ENCODE measurements around the gene SIVA1. TPM values are rescaled to one million over a fixed set of nuclear protein-coding genes. Genes with fewer than 3 reads are reported as not detected.

Gene SIVA1
- total RNA-seq, 1 donor from 2014 or later, result 47.9 TPM

DNA sequence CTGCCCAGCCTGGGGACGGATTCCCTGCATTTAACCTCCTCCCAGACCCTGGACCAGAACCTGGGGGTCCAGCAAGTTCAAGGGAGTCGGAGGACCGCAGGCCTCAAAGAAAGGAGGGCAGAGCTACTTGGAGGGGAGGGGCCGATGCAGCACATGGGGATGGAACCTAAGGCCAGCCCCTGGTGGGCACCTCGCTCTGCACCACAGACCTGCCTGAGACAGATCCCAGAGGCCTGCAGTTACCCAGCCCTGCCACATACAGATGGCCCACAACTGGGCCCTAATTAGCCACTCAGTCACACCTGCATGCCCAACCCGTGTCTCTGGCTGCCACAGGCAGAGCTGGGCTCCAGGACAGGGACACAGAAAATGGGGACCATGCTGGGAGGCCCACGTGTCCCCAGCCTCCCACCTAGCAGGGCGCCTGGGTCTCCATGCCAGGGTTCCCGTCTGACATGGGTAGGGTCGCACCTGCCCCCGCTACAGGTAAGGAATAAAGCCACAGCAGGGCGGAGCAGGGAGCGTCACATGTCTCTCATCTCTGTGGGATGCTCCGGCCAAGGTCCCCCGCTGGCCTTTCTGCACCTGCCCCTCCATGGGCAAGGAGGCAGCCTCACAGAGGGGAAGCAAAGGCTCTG lies 25.9 kb downstream of the SIVA1 start:
- no peak for DNase-seq
- ChIA-PET CTCF (no interaction called here), POLR2A (no interaction called here)
- Mint-ChIP-seq H3K27ac (no peak overlapping the region), H3K36me3 (ENCODE audit: low read depth) (peaks cover 9% of the 10 kb centered on the region), H3K27me3 (no peaks in the 10 kb centered on the region), H3K4me3 (no peak overlapping the region), H3K9me3 (no peaks in the 10 kb centered on the region), H3K4me1 (no peaks in the 10 kb centered on the region)
- ATAC-seq (ENCODE audit: low read depth), result no peak
- TF ChIP-seq, protein P1, sequence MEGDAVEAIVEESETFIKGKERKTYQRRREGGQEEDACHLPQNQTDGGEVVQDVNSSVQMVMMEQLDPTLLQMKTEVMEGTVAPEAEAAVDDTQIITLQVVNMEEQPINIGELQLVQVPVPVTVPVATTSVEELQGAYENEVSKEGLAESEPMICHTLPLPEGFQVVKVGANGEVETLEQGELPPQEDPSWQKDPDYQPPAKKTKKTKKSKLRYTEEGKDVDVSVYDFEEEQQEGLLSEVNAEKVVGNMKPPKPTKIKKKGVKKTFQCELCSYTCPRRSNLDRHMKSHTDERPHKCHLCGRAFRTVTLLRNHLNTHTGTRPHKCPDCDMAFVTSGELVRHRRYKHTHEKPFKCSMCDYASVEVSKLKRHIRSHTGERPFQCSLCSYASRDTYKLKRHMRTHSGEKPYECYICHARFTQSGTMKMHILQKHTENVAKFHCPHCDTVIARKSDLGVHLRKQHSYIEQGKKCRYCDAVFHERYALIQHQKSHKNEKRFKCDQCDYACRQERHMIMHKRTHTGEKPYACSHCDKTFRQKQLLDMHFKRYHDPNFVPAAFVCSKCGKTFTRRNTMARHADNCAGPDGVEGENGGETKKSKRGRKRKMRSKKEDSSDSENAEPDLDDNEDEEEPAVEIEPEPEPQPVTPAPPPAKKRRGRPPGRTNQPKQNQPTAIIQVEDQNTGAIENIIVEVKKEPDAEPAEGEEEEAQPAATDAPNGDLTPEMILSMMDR (IDR thresholded peaks at IDR 0.05), result no peak
- intact Hi-C loops (cut with micrococcal nuclease), result no loop called here

DNA sequence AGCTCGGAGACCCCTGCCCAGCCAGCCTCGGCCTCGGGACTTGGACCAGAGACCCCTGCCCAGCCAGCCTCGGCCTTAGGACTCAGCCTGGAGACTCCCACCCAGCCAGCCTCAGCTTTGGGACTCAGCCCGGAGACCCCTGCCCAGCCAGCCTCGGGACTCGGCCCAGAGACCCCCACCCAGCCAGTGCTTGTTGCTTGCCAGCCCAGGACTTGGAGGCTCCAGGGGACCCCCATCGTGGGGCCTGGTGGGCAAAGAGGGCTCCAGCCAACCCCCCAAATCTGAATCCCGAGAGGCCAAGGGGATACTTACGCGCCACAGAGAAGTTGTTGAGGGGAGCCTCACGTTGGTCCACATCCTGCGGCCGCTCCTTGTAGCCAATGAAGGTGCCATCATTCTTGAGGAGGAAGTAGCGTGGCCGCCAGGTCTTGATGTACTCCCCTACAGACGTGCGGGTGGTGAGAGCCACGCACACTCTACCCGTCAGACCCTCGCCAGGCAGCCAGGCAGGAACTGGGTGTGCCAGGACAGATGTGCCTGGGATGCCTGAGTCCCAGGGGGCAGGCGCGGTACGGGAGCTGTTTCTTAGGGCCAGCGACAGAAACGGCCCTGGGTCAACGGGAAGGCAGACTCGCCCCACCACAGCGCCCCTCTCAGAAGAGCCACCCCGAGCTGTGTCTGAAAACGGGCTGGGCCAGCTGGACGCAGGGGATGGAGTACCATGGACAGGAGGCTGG lies 27.0 kb downstream of the SIVA1 start:
- H3K27ac Mint-ChIP-seq, result no peak overlapping the region
- H3K9me3 Mint-ChIP-seq, result no peaks in the 10 kb centered on the region
- CTCF ChIA-PET, result no interaction called here
- no peak overlapping the region for H3K4me3 Mint-ChIP-seq
- H3K36me3 Mint-ChIP-seq (ENCODE audit: low read depth), result peaks cover 6% of the 10 kb centered on the region
- DNase-seq, result no peak
- POLR2A ChIA-PET, result no interaction called here
- H3K27me3 Mint-ChIP-seq, result no peaks in the 10 kb centered on the region
- no peaks in the 10 kb centered on the region for H3K4me1 Mint-ChIP-seq
- intact Hi-C loops (cut with micrococcal nuclease), result no loop called here
- no peak for ATAC-seq (ENCODE audit: low read depth)
- TF ChIP-seq, protein P1 (IDR thresholded peaks at IDR 0.05), result no peak

DNA sequence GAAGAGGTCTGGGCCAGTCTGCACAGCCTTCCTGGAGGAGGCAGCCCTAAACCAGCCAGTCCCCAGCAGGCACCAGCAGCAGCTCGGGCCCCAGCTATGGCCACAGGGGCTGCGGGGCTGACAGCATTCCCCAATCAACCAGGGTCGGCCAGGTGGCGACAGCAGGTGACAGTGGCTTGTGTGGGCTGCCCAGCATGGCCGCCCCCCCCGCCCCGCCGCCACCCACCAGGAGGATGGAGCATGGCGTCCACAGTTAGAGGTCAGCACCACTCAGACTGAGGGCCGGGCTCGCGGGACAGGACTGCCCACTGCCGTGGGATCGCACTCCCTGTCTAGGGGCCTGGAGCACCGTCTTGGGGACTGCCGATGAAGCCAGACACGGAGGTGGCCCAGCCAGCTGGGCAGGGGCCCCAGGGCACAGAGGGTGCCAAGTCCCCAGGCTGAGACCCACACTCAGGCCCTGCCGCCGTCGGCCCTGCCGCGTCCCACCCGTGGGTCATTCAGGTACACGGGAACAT lies 27.6 kb downstream of the SIVA1 start:
- Mint-ChIP-seq H3K9me3 (no peaks in the 10 kb centered on the region), H3K27ac (no peak overlapping the region), H3K27me3 (no peaks in the 10 kb centered on the region), H3K36me3 (ENCODE audit: low read depth) (peaks cover 6% of the 10 kb centered on the region), H3K4me3 (no peak overlapping the region), H3K4me1 (no peaks in the 10 kb centered on the region)
- TF ChIP-seq, protein P1 (IDR thresholded peaks at IDR 0.05), result no peak
- ChIA-PET POLR2A (no interaction called here), CTCF (no interaction called here)
- DNase-seq (no peak), ATAC-seq (ENCODE audit: low read depth) (no peak)
- intact Hi-C loops (cut with micrococcal nuclease), result no loop called here

DNA sequence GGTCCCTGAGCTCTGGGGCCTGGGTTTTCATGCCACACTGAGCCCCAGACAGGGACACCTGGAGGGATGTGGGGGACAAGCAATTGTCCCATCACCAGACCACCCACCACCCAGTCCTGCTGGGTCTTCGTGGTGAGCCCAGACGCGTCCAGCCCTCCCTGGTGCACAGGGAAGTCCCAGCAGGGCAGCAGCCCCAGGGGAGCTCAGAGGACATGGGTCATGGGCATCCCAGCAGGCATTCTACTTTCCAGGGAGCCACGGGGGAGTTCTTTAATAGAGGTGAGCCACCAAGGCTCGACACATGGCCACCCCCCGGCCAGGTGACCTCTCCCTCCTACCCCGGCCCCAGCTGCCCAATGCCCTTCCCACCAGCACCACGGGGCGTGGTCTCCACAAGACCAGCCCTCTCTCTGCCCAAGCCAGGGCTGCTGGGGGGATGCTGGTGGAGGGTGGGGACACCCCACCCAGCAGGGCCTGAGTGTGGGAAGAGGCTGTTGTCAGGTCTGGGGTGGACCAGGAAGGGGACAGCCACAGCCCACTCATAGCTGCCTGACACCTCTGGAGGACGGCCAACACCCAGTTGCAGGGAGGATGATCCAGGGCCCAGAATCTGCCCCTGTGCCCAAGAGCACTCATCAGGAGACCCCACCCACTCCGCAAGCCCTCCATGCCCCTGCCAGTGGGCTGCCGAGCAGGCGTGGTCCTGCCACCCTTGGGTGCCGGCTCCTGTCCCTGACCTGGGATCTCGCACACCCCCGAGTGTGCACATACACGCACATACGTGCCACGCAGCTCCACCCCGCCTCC lies 28.5 kb downstream of the SIVA1 start:
- no peak overlapping the region for H3K4me3 Mint-ChIP-seq
- no peaks in the 10 kb centered on the region for H3K4me1 Mint-ChIP-seq
- CTCF ChIA-PET, result no interaction called here
- no peak for DNase-seq
- no peak for ATAC-seq (ENCODE audit: low read depth)
- no peak overlapping the region for H3K27ac Mint-ChIP-seq
- H3K27me3 Mint-ChIP-seq, result no peaks in the 10 kb centered on the region
- H3K36me3 Mint-ChIP-seq (ENCODE audit: low read depth), result peaks cover 4% of the 10 kb centered on the region
- POLR2A ChIA-PET, result no interaction called here
- intact Hi-C loops (cut with micrococcal nuclease), result no loop called here
- H3K9me3 Mint-ChIP-seq, result no peaks in the 10 kb centered on the region
- TF ChIP-seq, protein P1 (IDR thresholded peaks at IDR 0.05), result no peak
